ENCODE measurements around the gene CHCHD3.
"Not testable (repeated sequence)": the region's sequence is repeated elsewhere in the genome, so short reads cannot be mapped to it uniquely, and the experiment has no call there.

Gene CHCHD3

GRCh38 chr7:133040674-133041073 is 41.2 kb downstream of the CHCHD3 start:
- no peak for DNase-seq (ENCODE audit: low spot score)

GRCh38 chr7:133040178-133040577 is 41.7 kb downstream of the CHCHD3 start:
- DNase-seq (ENCODE audit: low spot score) = no peak

GRCh38 chr7:133039614-133040013 is 42.3 kb downstream of the CHCHD3 start:
- DNase-seq (ENCODE audit: low spot score) = no peak

GRCh38 chr7:133036289-133036688 is 45.6 kb downstream of the CHCHD3 start:
- no peak for DNase-seq (ENCODE audit: low spot score)

- DNase-seq (ENCODE audit: low spot score) = not testable (repeated sequence)
Measured at GRCh38 chr7:133035240-133035639, 46.6 kb downstream of the CHCHD3 start.

GRCh38 chr7:133030346-133030745 is 51.5 kb downstream of the CHCHD3 start:
- DNase-seq (ENCODE audit: low spot score) = no peak

GRCh38 chr7:133029463-133029862 is 52.4 kb downstream of the CHCHD3 start:
- no peak for DNase-seq (ENCODE audit: low spot score)

- DNase-seq (ENCODE audit: low spot score) = no peak
Measured at GRCh38 chr7:133027397-133027796, 54.5 kb downstream of the CHCHD3 start.

- no peak for DNase-seq (ENCODE audit: low spot score)
Measured at GRCh38 chr7:133026210-133026859, 55.6 kb downstream of the CHCHD3 start.

GRCh38 chr7:133025056-133025455 is 56.8 kb downstream of the CHCHD3 start:
- no peak for DNase-seq (ENCODE audit: low spot score)

- DNase-seq (ENCODE audit: low spot score) = no peak
Measured at GRCh38 chr7:133024596-133024995, 57.3 kb downstream of the CHCHD3 start.

GRCh38 chr7:133023370-133024071 is 58.4 kb downstream of the CHCHD3 start:
- no peak for DNase-seq (ENCODE audit: low spot score)

GRCh38 chr7:133022661-133023060 is 59.2 kb downstream of the CHCHD3 start:
- no peak for DNase-seq (ENCODE audit: low spot score)

GRCh38 chr7:133021196-133021595 is 60.7 kb downstream of the CHCHD3 start:
- DNase-seq (ENCODE audit: low spot score) = no peak

- DNase-seq (ENCODE audit: low spot score) = no peak
Measured at GRCh38 chr7:133020496-133020895, 61.4 kb downstream of the CHCHD3 start.

- DNase-seq (ENCODE audit: low spot score) = no peak
Measured at GRCh38 chr7:133019590-133019989, 62.3 kb downstream of the CHCHD3 start.

GRCh38 chr7:133016604-133017003 is 65.3 kb downstream of the CHCHD3 start:
- no peak for DNase-seq (ENCODE audit: low spot score)

GRCh38 chr7:133015888-133016287 is 66.0 kb downstream of the CHCHD3 start:
- no peak for DNase-seq (ENCODE audit: low spot score)

- DNase-seq (ENCODE audit: low spot score) = no peak
Measured at GRCh38 chr7:133011746-133012145, 70.1 kb downstream of the CHCHD3 start.

- no peak for DNase-seq (ENCODE audit: low spot score)
Measured at GRCh38 chr7:133009426-133010252, 72.3 kb downstream of the CHCHD3 start.

- no peak for DNase-seq (ENCODE audit: low spot score)
Measured at GRCh38 chr7:133007961-133008360, 73.9 kb downstream of the CHCHD3 start.

GRCh38 chr7:133003052-133003910 is 78.6 kb downstream of the CHCHD3 start:
- no peak for DNase-seq (ENCODE audit: low spot score)

Data from globus pallidus (tissue), 1 donor.